ENCODE data around the gene FRMPD1.

The FRMPD1 gene

GRCh38 chr9:37636511-37637448 is 14.0 kb upstream of the FRMPD1 start:
- no peak for DNase-seq

GRCh38 chr9:37639109-37639762 is 11.5 kb upstream of the FRMPD1 start:
- DNase-seq: no peak

GRCh38 chr9:37639841-37640240 is 10.9 kb upstream of the FRMPD1 start:
- DNase-seq: no peak

- no peak for DNase-seq
Measured at GRCh38 chr9:37640246-37640645, 10.5 kb upstream of the FRMPD1 start.

GRCh38 chr9:37641331-37641730 is 9.4 kb upstream of the FRMPD1 start:
- DNase-seq: no peak

GRCh38 chr9:37643214-37643613 is 7.5 kb upstream of the FRMPD1 start:
- DNase-seq: no peak

GRCh38 chr9:37645903-37646506 is 4.7 kb upstream of the FRMPD1 start:
- DNase-seq: no peak

- no peak for DNase-seq
Measured at GRCh38 chr9:37650299-37650872, 368 bp upstream of the FRMPD1 start.

GRCh38 chr9:37652261-37652660 is 1.5 kb downstream of the FRMPD1 start:
- DNase-seq: no peak

GRCh38 chr9:37653385-37653784 is 2.6 kb downstream of the FRMPD1 start:
- no peak for DNase-seq

- DNase-seq: no peak
Measured at GRCh38 chr9:37656936-37657335, 6.2 kb downstream of the FRMPD1 start.

- DNase-seq: no peak
Measured at GRCh38 chr9:37660691-37661090, 9.9 kb downstream of the FRMPD1 start.

GRCh38 chr9:37663926-37664325 is 13.2 kb downstream of the FRMPD1 start:
- DNase-seq: no peak

GRCh38 chr9:37667706-37668105 is 17.0 kb downstream of the FRMPD1 start:
- DNase-seq: no peak

GRCh38 chr9:37668116-37668601 is 17.4 kb downstream of the FRMPD1 start:
- no peak for DNase-seq

- no peak for DNase-seq
Measured at GRCh38 chr9:37669232-37669631, 18.5 kb downstream of the FRMPD1 start.

GRCh38 chr9:37675661-37676060 is 24.9 kb downstream of the FRMPD1 start:
- DNase-seq: no peak

- DNase-seq: no peak
Measured at GRCh38 chr9:37676411-37676830, 25.7 kb downstream of the FRMPD1 start.

- no peak for DNase-seq
Measured at GRCh38 chr9:37677435-37677834, 26.7 kb downstream of the FRMPD1 start.

GRCh38 chr9:37678789-37679273 is 28.1 kb downstream of the FRMPD1 start:
- no peak for DNase-seq

GRCh38 chr9:37679649-37680402 is 29.1 kb downstream of the FRMPD1 start:
- no peak for DNase-seq

GRCh38 chr9:37682951-37683350 is 32.2 kb downstream of the FRMPD1 start:
- DNase-seq: no peak

Measured in activated naive CD4-positive, alpha-beta T cell (primary cell).